ENCODE data around the gene BTN3A1.
A peak's percentile ranks its signal among the peaks of the same experiment; 100 is the strongest.
"Not testable (repeated sequence)": the region's sequence is repeated elsewhere in the genome, so short reads cannot be mapped to it uniquely, and the experiment has no call there.

BTN3A1 gene

GRCh38 chr6:26401987-26402658 is at the start of gene BTN3A1:
Gene BTN3A1 (plus strand): TSS chr6:26402275. CDS start chr6:26405564, 3,289 bp downstream.
- peak; percentile 82 for DNase-seq
- in situ Hi-C loops (cut with HindIII; ENCODE audit: low pct_ligation_motif_present, low pct_unique_long_range_greater_than_20kb, low sequenced_read_pairs): no loop called here

GRCh38 chr6:26352315-26352714 is 49.8 kb upstream of the BTN3A1 start:
- in situ Hi-C loops (cut with HindIII; ENCODE audit: low pct_ligation_motif_present, low pct_unique_long_range_greater_than_20kb, low sequenced_read_pairs): no loop called here
- DNase-seq: no peak

- in situ Hi-C loops (cut with HindIII; ENCODE audit: low pct_ligation_motif_present, low pct_unique_long_range_greater_than_20kb, low sequenced_read_pairs): no loop called here
- no peak for DNase-seq
Observed at GRCh38 chr6:26354162-26354561, 47.9 kb upstream of the BTN3A1 start.

- in situ Hi-C loops (cut with HindIII; ENCODE audit: low pct_ligation_motif_present, low pct_unique_long_range_greater_than_20kb, low sequenced_read_pairs): no loop called here
- DNase-seq: no peak
Observed at GRCh38 chr6:26355366-26355765, 46.7 kb upstream of the BTN3A1 start.

GRCh38 chr6:26357543-26357942 is 44.5 kb upstream of the BTN3A1 start:
- in situ Hi-C loops (cut with HindIII; ENCODE audit: low pct_ligation_motif_present, low pct_unique_long_range_greater_than_20kb, low sequenced_read_pairs): not testable (repeated sequence)

GRCh38 chr6:26358511-26358981 is 43.5 kb upstream of the BTN3A1 start:
- in situ Hi-C loops (cut with HindIII; ENCODE audit: low pct_ligation_motif_present, low pct_unique_long_range_greater_than_20kb, low sequenced_read_pairs): no loop called here
- DNase-seq: no peak

More at GRCh38 chr6:26357543-26357942, 44.5 kb upstream of the BTN3A1 start:
- DNase-seq: not testable (repeated sequence)

GRCh38 chr6:26359765-26360164 is 42.3 kb upstream of the BTN3A1 start:
- DNase-seq: no peak
- in situ Hi-C loops (cut with HindIII; ENCODE audit: low pct_ligation_motif_present, low pct_unique_long_range_greater_than_20kb, low sequenced_read_pairs): no loop called here

GRCh38 chr6:26360451-26361416 is 41.3 kb upstream of the BTN3A1 start:
- in situ Hi-C loops (cut with HindIII; ENCODE audit: low pct_ligation_motif_present, low pct_unique_long_range_greater_than_20kb, low sequenced_read_pairs): no loop called here
- DNase-seq: no peak

GRCh38 chr6:26361544-26361943 is 40.5 kb upstream of the BTN3A1 start:
- in situ Hi-C loops (cut with HindIII; ENCODE audit: low pct_ligation_motif_present, low pct_unique_long_range_greater_than_20kb, low sequenced_read_pairs): no loop called here
- no peak for DNase-seq

- in situ Hi-C loops (cut with HindIII; ENCODE audit: low pct_ligation_motif_present, low pct_unique_long_range_greater_than_20kb, low sequenced_read_pairs): no loop called here
Observed at GRCh38 chr6:26362093-26362835, 39.8 kb upstream of the BTN3A1 start.

GRCh38 chr6:26362836-26363220 is 39.2 kb upstream of the BTN3A1 start:
- in situ Hi-C loops (cut with HindIII; ENCODE audit: low pct_ligation_motif_present, low pct_unique_long_range_greater_than_20kb, low sequenced_read_pairs): no loop called here
- no peak for DNase-seq

More at GRCh38 chr6:26362093-26362835, 39.8 kb upstream of the BTN3A1 start:
- DNase-seq: no peak

GRCh38 chr6:26363882-26364701 is 38.0 kb upstream of the BTN3A1 start:
- peak; percentile 27 for DNase-seq
- in situ Hi-C loops (cut with HindIII; ENCODE audit: low pct_ligation_motif_present, low pct_unique_long_range_greater_than_20kb, low sequenced_read_pairs): no loop called here

GRCh38 chr6:26365633-26365995 is 36.5 kb upstream of the BTN3A1 start:
- no peak for DNase-seq
- in situ Hi-C loops (cut with HindIII; ENCODE audit: low pct_ligation_motif_present, low pct_unique_long_range_greater_than_20kb, low sequenced_read_pairs): no loop called here

- in situ Hi-C loops (cut with HindIII; ENCODE audit: low pct_ligation_motif_present, low pct_unique_long_range_greater_than_20kb, low sequenced_read_pairs): no loop called here
Observed at GRCh38 chr6:26366504-26366903, 35.6 kb upstream of the BTN3A1 start.

GRCh38 chr6:26367114-26367513 is 35.0 kb upstream of the BTN3A1 start:
- in situ Hi-C loops (cut with HindIII; ENCODE audit: low pct_ligation_motif_present, low pct_unique_long_range_greater_than_20kb, low sequenced_read_pairs): no loop called here
- DNase-seq: no peak

More at GRCh38 chr6:26366504-26366903, 35.6 kb upstream of the BTN3A1 start:
- DNase-seq: peak; percentile 19

GRCh38 chr6:26371813-26372212 is 30.3 kb upstream of the BTN3A1 start:
- in situ Hi-C loops (cut with HindIII; ENCODE audit: low pct_ligation_motif_present, low pct_unique_long_range_greater_than_20kb, low sequenced_read_pairs); DNase-seq: not testable (repeated sequence)

GRCh38 chr6:26372308-26373144 is 29.5 kb upstream of the BTN3A1 start:
- DNase-seq: no peak
- in situ Hi-C loops (cut with HindIII; ENCODE audit: low pct_ligation_motif_present, low pct_unique_long_range_greater_than_20kb, low sequenced_read_pairs): no loop called here
